T-helper 9 cell (primary cell): ENCODE data around the gene ACP7.
"Not testable (repeated sequence)": the region's sequence is repeated elsewhere in the genome, so short reads cannot be mapped to it uniquely, and the experiment has no call there.

ENCODE experiments used
- DNase-seq: peaks from one replicate; pipeline ENCODE4 v3.0.0-alpha.2; 2020

The ACP7 gene

GRCh38 chr19:39132344-39132969 lies 48.3 kb downstream of the ACP7 start:
- no peak for DNase-seq

GRCh38 chr19:39133431-39134270 lies 49.5 kb downstream of the ACP7 start:
- DNase-seq = no peak

- DNase-seq = no peak
These were observed 51.5 kb downstream of the ACP7 start for GRCh38 chr19:39135701-39136100.

- DNase-seq = no peak
These were observed 52.2 kb downstream of the ACP7 start for GRCh38 chr19:39136225-39136940.

- no peak for DNase-seq
These were observed 53.0 kb downstream of the ACP7 start for GRCh38 chr19:39137131-39137530.

- no peak for DNase-seq
These were observed 54.3 kb downstream of the ACP7 start for GRCh38 chr19:39138221-39139211.

GRCh38 chr19:39139305-39139874 lies 55.2 kb downstream of the ACP7 start:
- DNase-seq = no peak

- no peak for DNase-seq
These were observed 55.8 kb downstream of the ACP7 start for GRCh38 chr19:39139971-39140453.

- no peak for DNase-seq
These were observed 56.4 kb downstream of the ACP7 start for GRCh38 chr19:39140594-39140993.

- no peak for DNase-seq
These were observed 57.8 kb downstream of the ACP7 start for GRCh38 chr19:39141929-39142328.

- DNase-seq = no peak
These were observed 58.5 kb downstream of the ACP7 start for GRCh38 chr19:39142630-39143029.

GRCh38 chr19:39143757-39144289 lies 59.7 kb downstream of the ACP7 start:
- not testable (repeated sequence) for DNase-seq

- no peak for DNase-seq
These were observed 60.3 kb downstream of the ACP7 start for GRCh38 chr19:39144290-39145071.

GRCh38 chr19:39145180-39145953 lies 61.2 kb downstream of the ACP7 start:
- no peak for DNase-seq

GRCh38 chr19:39146091-39146490 lies 61.9 kb downstream of the ACP7 start:
- no peak for DNase-seq

GRCh38 chr19:39146686-39147450 lies 62.7 kb downstream of the ACP7 start:
- no peak for DNase-seq

- no peak for DNase-seq
These were observed 63.3 kb downstream of the ACP7 start for GRCh38 chr19:39147480-39147879.

GRCh38 chr19:39148939-39149529 lies 64.9 kb downstream of the ACP7 start:
- DNase-seq = no peak

- DNase-seq = no peak
These were observed 66.1 kb downstream of the ACP7 start for GRCh38 chr19:39150235-39150634.
